Stimulated activated CD4-positive, alpha-beta T cell treated with anti-CD3 and anti-CD28 coated beads, Interleukin-12 subunit alpha, Interleukin-12 subunit beta, amount 100 ng/mL, for 48 hours (primary cell): Measurements from ENCODE around the gene TNS3.
"Not testable (repeated sequence)": the region's sequence is repeated elsewhere in the genome, so short reads cannot be mapped to it uniquely, and the experiment has no call there.

Experiments used
- DNase-seq, 3 donors: peaks; one replicate each; pipeline ENCODE4 v3.0.0-alpha.2; 2020; ENCODE audit warnings: low read depth in 2 of 3, low spot score in 1 of 3

TNS3 gene

DNA sequence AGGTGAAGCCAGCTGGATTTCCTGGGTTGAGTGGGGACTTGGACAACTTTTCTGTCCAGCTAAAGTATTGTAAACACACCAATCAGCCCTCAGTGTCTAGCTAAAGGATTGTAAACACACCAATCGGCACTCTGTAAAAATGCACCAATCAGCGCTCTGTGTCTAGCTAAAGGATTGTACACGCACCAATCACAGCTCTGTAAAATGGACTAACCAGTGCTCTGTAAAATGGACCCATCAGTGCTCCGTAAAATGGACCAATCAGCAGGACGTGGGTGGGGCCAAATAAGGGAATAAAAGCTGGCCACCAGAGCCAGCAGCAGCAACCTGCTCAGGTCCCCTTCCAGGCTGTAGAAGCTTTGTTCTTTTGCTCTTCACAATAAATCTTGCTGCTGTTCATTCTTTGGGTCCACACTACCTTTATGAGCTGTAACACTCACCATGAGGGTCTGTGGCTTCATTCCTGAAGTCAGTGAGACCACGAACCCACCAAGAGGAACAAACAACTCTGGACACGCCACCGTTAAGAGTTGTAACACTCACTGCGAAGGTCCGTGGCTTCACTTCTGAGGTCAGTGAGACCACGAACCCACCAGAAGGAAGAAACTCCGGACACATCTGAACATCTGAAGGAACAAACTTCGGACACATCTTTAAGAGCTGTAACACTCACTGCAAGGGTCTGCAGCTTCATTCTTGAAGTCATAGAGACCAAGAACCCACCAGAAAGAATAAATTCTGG, 21.8 kb upstream of the TNS3 start:
- not testable (repeated sequence) for DNase-seq

DNA sequence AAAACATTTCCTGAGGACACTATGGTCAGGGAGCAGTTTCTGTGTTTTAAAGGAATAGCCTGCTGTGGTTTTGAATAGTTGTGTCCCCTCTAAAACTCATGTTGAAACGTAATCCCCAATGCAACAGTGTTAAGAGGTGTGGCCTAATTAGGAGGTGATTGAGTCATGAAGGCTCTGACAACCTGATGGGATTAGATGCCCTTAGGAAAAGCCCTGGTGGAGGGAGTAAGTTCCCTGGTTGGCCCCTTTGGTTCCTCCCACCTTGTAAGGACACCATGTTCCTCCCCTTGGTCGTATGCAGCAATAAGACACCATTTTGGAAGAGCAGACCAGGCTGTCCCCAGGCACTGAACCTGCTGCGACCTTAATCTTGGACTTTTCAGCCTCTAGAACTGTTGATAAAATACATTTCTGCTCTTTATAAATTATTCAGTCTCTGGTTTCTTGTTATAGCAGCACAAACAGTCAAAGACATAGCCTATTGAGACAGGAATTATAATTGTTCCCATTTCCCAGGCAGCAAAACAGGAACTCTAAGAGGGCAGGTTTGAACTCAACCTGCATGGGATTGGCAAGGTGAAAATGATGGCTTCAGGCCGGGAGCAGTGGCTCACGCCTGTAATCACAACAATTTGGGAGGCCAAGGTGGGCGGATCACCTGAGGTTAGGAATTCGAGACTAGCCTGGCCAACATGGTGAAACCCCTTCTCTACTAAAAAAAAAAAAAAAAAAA, 20.5 kb upstream of the TNS3 start:
- DNase-seq, result no peak

DNA sequence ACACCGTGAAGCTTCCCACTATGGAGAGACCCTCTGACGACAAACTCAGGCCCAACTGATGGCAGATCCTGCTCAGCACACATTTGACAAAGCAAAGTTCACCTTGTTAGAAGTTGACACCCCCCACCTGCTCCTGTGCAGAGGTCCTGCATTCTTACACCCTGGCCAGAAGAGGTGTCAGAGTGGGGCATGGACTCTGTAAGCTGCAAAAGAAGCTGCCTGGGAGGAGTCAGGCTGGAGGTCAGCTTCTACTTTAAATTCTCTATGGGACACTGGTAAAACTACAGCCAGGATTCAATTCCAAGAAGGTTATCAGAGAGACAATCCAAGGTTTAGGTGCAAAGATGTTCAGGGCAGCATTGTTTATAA, 20.0 kb upstream of the TNS3 start:
- DNase-seq, result no peak

- DNase-seq, result no peak
Observed at GRCh38 chr7:47601119-47601880, 19.4 kb upstream of the TNS3 start.

DNA sequence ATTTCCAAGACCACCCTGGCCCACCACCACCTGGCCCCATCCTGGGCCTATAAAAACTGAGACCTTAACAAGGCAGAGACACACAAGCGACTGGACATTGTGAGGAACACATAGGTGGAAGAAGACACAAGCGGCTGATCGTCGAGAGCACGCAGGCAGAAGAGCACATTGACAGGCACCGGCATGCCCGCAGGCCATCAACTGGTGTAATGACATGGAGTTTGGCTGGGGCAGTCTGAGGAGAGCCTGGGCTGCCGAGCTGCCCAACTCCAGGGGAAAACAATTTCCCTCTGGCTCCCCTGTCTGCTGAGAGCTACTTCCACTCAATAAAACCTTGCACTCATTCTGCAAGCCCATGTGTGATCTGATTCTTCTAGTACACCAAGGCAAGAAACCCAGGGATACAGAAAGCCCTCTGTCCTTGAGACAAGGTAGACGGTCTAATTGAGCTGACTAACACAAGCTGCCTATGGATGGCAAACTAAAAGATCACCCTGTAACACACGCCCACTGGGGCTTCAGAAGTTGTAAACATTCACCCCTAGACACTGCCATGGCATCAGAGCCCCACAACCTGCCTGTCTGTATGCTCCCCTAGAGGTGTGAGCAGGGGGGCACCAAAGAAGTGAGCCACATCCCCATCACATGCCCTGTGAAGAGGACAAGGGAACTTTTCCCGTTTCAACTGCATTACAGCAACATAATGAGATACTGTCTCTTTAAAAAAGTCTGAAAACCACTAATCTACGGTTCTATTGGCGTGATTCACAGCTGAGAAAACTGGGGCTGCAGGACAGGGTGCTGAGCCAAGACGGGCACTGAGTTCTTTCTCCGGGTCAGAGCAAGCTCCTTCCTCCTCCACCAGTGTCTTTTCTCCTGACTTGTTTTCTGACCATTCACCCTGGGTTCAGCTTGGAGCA, 18.5 kb upstream of the TNS3 start:
- DNase-seq, result no peak

GRCh38 chr7:47597379-47597778, 15.5 kb upstream of the TNS3 start:
- no peak for DNase-seq

DNA sequence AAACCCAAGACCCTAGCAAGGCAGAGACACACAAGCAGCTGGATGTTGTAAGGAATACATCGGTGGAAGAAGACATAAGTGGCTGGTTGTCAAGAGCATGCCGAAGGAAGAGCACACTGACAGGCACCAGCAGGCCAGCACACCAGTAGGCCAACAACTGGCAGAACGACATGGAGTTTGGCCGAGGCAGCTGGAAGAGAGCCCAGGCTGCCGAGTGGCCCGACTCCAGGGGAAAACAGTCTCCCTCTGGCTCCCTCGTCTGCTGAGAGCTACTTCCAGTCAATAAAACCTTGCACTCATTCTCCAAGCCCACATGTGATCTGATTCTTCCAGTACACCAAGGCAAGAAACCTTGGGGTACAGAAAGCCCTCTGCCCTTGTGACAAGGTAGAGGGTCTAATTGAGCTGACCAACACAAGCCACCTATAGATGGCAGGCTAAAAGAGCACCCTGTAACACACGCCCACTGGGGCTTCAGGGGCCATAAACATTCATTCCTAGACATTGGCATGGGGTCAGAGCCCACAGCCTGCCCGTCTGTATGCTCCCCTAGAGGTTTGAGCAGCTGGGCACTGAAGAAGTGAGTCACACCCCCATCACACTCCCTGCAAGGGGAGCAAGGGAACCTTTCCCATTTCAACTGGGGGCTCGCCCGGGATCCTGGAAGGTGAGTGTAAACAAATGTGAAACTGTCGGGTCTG, 14.7 kb upstream of the TNS3 start:
- DNase-seq, result no peak

- no peak for DNase-seq
Observed at GRCh38 chr7:47594406-47594805, 12.5 kb upstream of the TNS3 start.

GRCh38 chr7:47591655-47592572, 10.0 kb upstream of the TNS3 start:
- no peak for DNase-seq

- DNase-seq, result no peak
Observed at GRCh38 chr7:47591089-47591654, 9.3 kb upstream of the TNS3 start.

DNA sequence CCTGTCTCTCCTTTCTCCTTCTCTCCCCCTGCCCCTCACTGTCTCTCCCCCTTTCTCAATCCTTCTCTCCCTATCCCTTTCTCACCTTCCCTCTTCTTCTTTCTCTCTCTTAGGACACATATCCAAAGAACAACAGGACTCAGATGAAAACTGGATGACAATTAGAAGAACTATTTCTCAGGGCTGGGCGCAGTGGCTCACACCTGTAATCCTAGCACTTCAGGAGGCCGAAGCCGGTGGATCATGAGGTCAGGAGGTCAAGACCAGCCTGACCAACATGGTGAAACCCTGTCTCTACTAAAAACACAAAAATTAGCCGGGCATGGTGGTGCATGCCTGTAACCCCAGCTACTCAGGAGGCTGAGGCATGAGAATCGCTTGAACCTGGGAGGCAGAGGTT, 8.3 kb upstream of the TNS3 start:
- not testable (repeated sequence) for DNase-seq

DNA sequence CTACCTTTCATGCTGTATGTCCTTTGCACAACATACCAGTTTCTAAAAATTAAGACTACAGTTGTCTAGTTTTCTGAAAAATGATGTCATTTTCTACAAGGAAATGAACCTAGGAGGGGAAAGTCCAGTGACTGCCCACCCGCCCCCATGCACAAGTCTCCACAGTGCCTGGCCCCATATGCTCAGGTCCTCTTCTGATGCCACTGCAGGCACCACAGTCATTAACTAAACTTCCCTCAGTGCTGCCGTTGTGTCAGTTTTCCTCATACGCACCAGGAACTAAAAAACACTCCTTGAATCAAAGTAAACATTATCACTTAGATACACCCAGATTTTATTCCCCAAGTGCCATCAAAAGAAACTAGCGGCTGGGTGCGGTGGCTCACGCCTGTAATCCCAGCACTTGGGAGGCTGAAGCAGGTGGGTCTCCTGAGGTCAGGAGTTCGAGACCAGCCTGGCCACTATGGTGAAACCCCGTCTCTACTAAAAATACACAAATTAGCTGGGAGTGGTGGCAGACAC, 6.9 kb upstream of the TNS3 start:
- no peak for DNase-seq

DNA sequence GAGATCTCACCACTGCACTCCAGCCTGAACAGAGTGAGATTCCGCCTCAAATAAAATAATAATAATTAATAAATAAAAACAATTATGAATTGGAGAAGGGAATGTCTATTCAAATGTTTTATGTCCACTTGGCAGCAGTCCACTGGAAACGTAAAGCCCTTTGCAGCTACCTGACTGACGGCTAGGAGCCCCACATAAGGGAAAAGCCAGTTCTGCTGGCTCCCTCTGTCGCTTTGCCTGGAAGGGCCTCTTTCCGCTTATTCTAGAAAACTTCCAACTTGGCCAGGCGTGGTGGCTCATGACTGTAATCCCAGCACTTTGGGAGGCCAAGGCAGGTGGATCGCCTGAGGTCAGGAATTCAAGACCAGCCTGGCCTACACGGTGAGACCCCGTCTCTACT, 6.1 kb upstream of the TNS3 start:
- no peak for DNase-seq

DNA sequence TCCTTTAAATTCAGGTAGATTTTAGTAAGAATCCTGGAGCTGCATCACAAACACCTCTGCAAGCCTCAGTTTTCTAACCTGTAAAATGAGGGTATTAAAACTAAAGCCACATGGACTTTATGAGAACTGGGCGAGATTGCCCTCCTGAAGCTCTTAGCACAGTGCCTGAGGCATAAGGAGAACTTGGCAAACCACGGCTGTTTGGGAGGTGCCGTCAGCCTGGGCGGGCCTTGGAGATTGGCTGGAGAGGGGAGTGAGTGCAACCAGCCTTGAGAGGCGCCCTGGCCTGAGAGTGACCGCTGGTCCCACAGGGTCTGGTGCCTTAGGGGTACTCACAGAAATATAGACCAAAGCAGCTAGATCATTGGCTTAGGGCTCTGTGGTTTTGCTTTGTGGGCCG, 5.4 kb upstream of the TNS3 start:
- no peak for DNase-seq

DNA sequence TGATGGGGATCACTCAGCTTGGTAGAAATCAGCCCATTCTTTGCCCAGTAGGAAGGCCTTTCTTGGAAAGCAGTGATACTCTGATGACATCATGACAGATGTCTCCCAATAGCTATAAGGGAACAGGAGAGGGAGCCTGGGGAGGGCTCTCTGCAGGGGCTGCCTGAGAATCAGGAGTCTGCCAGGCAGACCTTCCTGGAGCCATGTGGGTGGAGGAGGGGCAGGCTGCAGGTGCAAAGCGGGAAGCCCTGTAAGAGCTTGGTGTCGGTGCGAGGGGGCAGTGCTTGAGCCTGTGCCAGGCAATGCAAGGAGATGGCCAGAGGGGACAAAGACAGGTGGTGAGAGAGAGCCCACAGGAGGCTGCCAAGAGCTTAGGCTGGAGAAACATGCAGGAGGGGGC, 5.0 kb upstream of the TNS3 start:
- no peak for DNase-seq

GRCh38 chr7:47586161-47586670, 4.3 kb upstream of the TNS3 start:
- DNase-seq, result not testable (repeated sequence)

DNA sequence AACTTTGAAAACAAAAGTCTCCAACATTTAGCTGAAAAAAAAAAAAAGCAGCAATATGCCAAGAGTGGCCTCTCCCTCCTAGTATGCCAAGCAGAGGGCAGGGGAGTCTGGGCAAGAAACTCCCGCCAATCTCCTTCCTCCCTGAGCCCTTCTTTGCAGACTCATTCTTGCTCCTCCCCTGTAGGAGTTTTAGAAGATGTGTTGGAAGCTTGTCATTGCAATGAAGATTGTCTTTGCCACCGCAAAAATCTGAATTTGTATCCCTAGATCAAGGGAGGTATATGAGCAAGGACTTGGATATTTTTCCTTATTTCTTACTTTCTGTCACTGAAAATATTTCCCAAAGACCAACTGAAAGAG, 2.6 kb upstream of the TNS3 start:
- no peak for DNase-seq

- DNase-seq, result no peak
Observed at GRCh38 chr7:47583739-47584535, 2.0 kb upstream of the TNS3 start.
